Mesodermal cell (in vitro differentiated cells): ENCODE measurements around the gene MORC4.

ENCODE experiments used
- H3K27ac ChIP-seq: 2 replicates; pipeline ENCODE4 v1.7.0; 2013; ENCODE audit warnings: mild to moderate bottlenecking, low read depth, low read length, moderate library complexity; ENCODE audit not compliant: severe bottlenecking
- H3K36me3 ChIP-seq: 2 replicates; pipeline ENCODE4 v1.7.1; 2013; ENCODE audit warnings: mild to moderate bottlenecking, low read length, moderate library complexity; ENCODE audit not compliant: control insufficient read depth, insufficient read depth
- H3K4me1 ChIP-seq: one replicate; pipeline ENCODE4 v1.7.1; 2013; ENCODE audit warnings: mild to moderate bottlenecking, low read length; ENCODE audit not compliant: insufficient read depth, control insufficient read depth, poor library complexity, severe bottlenecking
- H3K4me3 ChIP-seq: 2 replicates; pipeline ENCODE4 v1.7.0; 2013; ENCODE audit warnings: low read length, control low read depth, mild to moderate bottlenecking; ENCODE audit not compliant: insufficient read depth, poor library complexity, severe bottlenecking; ENCODE audit errors: extremely low read depth
- H3K9me3 ChIP-seq: 2 replicates; pipeline ENCODE4 v1.7.1; 2013; ENCODE audit warnings: mild to moderate bottlenecking, low read length, moderate library complexity; ENCODE audit not compliant: control insufficient read depth
- WGBS, 2 experiments: methylation state at CpG; one replicate each; pipeline ENCODE4 v1.1.5; 2013; ENCODE audit warnings: missing lambda C conversion rate in 2 of 2; ENCODE audit not compliant: insufficient coverage in 2 of 2; 5-methylcytosine and 5-hydroxymethylcytosine counted together

The MORC4 gene

DNA sequence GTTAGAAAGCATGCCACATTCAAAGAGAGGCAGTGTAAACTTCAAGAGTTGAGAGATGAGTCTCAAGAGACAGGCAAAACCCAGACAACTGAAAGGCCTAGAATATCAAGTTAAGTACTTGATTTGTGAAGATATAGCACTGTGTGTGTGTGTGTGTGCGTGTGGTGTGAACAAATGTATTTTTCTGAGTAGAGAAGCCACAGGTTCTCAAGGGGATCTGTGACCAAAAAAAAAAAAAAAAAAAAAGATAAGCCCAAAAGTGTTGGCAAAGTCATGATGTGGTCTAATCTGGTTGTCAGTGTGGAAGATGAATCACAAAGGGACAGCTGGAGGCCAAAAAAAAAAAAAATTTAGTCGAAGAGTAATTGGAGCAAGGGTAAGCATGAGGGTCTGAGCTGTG, 100.7 kb downstream of the MORC4 start:
- no peak overlapping the region for H3K27ac ChIP-seq
- peaks cover 19% of the 10 kb centered on the region for H3K4me1 ChIP-seq
- no peaks in the 10 kb centered on the region for H3K9me3 ChIP-seq
- H3K4me3 ChIP-seq, result no peak overlapping the region
- 86% methylated on average over 1 of the region's 2 CpGs; no CpG with 5 or more reads in 1 of the 2 experiments for WGBS, 2 experiments
- no peaks in the 10 kb centered on the region for H3K36me3 ChIP-seq

DNA sequence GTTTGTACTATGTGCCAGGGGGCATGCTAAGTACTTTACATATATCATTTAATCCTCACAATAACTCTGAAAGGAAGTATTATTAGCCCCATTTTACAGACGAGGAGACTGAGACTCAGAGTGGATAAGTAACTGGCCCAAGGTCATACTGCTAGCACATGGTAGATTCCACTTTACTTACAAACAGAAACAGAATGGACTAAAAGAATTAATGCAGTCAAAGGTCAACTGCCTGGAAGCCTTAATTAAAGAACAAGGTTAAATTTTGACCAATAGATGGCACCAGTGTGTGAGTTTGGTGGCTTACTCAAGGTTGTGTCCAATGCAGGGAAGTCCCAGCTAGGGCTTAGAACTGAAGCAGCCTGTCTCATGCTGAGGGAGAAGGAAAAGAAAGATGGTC, 101.5 kb downstream of the MORC4 start:
- no peaks in the 10 kb centered on the region for H3K9me3 ChIP-seq
- H3K4me3 ChIP-seq, result no peak overlapping the region
- no CpG with 5 or more reads among the region's 1 CpG for WGBS, 2 experiments
- no peak overlapping the region for H3K27ac ChIP-seq
- H3K36me3 ChIP-seq, result no peaks in the 10 kb centered on the region
- H3K4me1 ChIP-seq, result peaks cover 19% of the 10 kb centered on the region

DNA sequence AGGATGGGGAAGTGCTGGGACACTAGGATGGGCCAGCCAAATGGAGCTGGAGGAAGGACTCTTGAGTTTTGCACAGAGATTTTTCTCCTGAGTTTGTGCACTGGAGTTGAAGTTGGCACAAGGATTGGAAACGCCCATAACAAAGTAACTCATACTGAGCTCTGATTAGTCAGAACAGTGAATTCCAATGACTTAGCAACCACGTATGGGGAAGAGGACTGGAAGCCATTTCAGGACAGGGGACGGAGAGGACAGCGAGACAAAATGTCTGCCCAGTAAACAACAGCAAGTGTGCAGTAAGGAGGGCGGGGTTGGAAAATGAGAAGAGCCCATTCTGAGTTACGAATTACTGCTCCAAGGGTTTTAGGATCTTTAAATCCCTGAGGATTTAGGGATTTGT, 102.8 kb downstream of the MORC4 start:
- Histone ChIP-seq H3K9me3 (no peaks in the 10 kb centered on the region), H3K4me3 (no peak overlapping the region), H3K4me1 (peaks cover 19% of the 10 kb centered on the region), H3K36me3 (no peaks in the 10 kb centered on the region), H3K27ac (no peak overlapping the region)
- 100% methylated on average over 1 to 4 of the region's 6 CpGs for WGBS, 2 experiments

DNA sequence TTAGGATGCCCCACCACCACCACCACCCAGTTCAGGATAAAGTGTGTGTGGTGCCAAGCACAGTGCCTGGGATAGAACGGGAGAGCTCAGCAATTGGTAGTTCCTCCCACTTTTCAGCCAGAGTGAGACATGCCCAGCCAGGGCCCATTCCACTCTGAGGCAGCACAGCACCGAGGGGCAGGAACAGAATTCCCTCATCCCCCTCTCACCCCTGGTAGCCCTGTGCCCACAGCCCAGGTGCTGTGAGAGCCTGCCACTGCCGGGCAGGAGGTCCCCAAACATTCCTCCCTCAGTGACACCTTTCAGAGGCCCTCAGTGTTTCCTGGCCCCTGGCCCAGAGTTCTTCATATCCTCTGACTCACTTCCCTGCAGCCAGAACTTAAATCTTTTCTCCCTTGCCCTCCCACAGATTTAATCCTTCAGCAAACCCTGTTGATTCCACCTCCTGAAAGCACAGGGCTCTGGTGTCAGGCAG, 105.0 kb downstream of the MORC4 start:
- 63% methylated on average over 1 to 2 of the region's 3 CpGs for WGBS, 2 experiments
- peak overlapping the region; percentile 53 for H3K27ac ChIP-seq

DNA sequence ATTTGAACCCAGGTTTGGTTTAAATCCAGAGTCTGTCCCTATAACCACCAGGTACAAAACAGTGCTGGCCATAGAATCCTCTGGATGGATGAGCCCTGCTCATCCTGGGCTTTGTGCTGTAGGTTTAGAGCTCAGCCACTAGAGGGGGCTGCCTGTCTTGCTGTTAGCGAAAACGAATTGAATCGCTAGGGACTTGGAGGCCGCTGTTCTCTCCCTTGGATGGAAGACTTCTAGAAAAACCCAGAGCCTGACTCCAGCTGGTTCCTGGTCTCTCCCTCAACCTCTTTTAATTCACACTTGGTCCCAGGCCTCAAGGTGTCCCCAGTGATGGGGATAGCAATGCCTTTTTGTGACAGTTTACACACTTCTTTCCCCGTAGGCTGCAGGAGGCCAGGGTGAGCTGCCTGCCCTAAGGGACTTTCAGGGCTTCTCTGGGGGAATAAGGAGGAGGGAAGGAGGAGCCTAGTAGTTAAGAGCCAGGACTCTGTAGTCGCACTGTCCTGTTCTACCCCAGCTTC, 105.6 kb downstream of the MORC4 start:
- no peaks in the 10 kb centered on the region for H3K36me3 ChIP-seq
- H3K4me1 ChIP-seq, result peaks cover 19% of the 10 kb centered on the region
- H3K4me3 ChIP-seq, result no peak overlapping the region
- no peaks in the 10 kb centered on the region for H3K9me3 ChIP-seq
- peak overlapping the region; percentile 53 for H3K27ac ChIP-seq
- WGBS, 2 experiments, result 0% methylated on average over 1 of the region's 6 CpGs; no CpG with 5 or more reads in 1 of the 2 experiments

More for the DNA sequence above, 105.0 kb downstream of the MORC4 start:
- no peaks in the 10 kb centered on the region for H3K36me3 ChIP-seq
- no peak overlapping the region for H3K4me3 ChIP-seq
- no peaks in the 10 kb centered on the region for H3K9me3 ChIP-seq
- peaks cover 19% of the 10 kb centered on the region for H3K4me1 ChIP-seq

DNA sequence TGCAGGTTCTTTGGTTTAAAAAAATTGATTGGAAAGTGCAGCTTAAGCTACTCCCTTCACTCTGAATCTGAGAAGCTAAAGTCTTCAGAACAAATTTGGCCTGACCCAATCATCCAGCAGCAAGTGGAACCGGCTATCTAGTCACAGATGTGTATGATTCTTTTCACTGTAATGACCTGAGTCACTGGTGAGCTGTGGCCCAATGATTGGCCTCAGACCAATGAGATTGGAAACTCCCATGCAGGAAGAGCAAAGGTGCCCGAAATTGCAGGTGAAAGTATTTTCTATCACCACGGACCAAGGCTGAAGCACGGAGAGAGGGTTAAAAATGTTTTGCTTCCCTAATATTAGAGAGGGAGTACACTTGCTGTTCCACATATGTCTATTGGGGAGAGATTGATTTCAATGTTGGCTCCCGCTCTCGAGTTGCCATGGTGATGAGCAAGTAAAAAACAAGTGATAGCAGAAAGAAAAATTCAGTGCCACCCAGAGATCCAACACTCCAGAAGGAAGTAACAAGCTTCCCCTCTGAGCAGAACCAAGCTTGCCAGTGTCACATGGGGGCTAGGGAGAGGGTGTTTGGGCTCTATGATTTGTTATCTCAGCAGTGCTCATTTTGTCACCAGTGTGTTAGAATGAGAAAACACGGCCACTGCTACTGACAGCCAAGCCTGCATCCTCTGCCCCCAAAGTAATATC, 108.1 kb downstream of the MORC4 start:
- Histone ChIP-seq H3K27ac (no peak overlapping the region), H3K4me3 (no peak overlapping the region), H3K4me1 (peaks cover 16% of the 10 kb centered on the region), H3K36me3 (no peaks in the 10 kb centered on the region), H3K9me3 (no peaks in the 10 kb centered on the region)
- WGBS, 2 experiments, result 87% methylated on average over 3 of the region's 7 CpGs; no CpG with 5 or more reads in 1 of the 2 experiments
